Fibroblast of lung (primary cell): ENCODE data around the gene TMEM69. TPM values are rescaled to one million over a fixed set of nuclear protein-coding genes. Genes with fewer than 3 reads are reported as not detected.
"Not testable (repeated sequence)": the region's sequence is repeated elsewhere in the genome, so short reads cannot be mapped to it uniquely, and the experiment has no call there.

Experiments
- DNase-seq, 2 donors: peaks; one replicate each; pipeline versions ENCODE4 v3.0.0 to v3.0.0-alpha.2; 2010; ENCODE audit warnings: low read depth in 2 of 2
- H2AFZ ChIP-seq: 2 replicates; pipeline ENCODE4 v1.5.1; 2012; ENCODE audit warnings: low read length, control low read depth, inconsistent platforms
- H3K27ac ChIP-seq: 2 replicates; pipeline ENCODE4 v1.5.1; 2011; ENCODE audit warnings: low read length, control low read depth; ENCODE audit not compliant: insufficient read depth
- H3K27me3 ChIP-seq: 2 replicates; pipeline ENCODE4 v1.5.1; 2011; ENCODE audit warnings: mild to moderate bottlenecking, low read length; ENCODE audit not compliant: control insufficient read depth, insufficient read depth
- H3K36me3 ChIP-seq: 2 replicates; pipeline ENCODE4 v1.5.1; 2011; ENCODE audit warnings: low read length; ENCODE audit not compliant: control insufficient read depth, insufficient read depth
- H3K4me1 ChIP-seq: 2 replicates; pipeline ENCODE4 v1.5.1; 2011; ENCODE audit warnings: low read length; ENCODE audit not compliant: control insufficient read depth, insufficient read depth; ENCODE audit errors: extremely low read depth
- H3K4me2 ChIP-seq: 2 replicates; pipeline ENCODE4 v1.5.1; 2011; ENCODE audit warnings: low read length, control low read depth; ENCODE audit not compliant: insufficient read depth; ENCODE audit errors: extremely low read depth
- H3K4me3 ChIP-seq, 4 experiments: fragments of 200-600 bp in 1 of 4; sonication (generic) in 1 of 4; replicated peaks in 1 of 4; 2 replicates each; pipeline ENCODE4 v1.5.1; 2011 to 2016; ENCODE audit warnings: low read length in 4 of 4, low read depth in 3 of 4, mild to moderate bottlenecking in 3 of 4, control low read depth in 2 of 4, inconsistent platforms in 1 of 4, mixed read lengths in 1 of 4; ENCODE audit not compliant: insufficient read depth in 1 of 4; ENCODE audit errors: control extremely low read depth in 1 of 4
- H3K79me2 ChIP-seq: 2 replicates; pipeline ENCODE4 v1.5.1; 2012; ENCODE audit warnings: mild to moderate bottlenecking, low read length, inconsistent platforms; ENCODE audit not compliant: control insufficient read depth, insufficient read depth
- H3K9ac ChIP-seq: 2 replicates; pipeline ENCODE4 v1.5.1; 2011; ENCODE audit warnings: mild to moderate bottlenecking, low read length, control low read depth; ENCODE audit not compliant: insufficient read depth
- H3K9me3 ChIP-seq: 2 replicates; pipeline ENCODE4 v1.5.1; 2012; ENCODE audit warnings: low read depth, low read length; ENCODE audit not compliant: control insufficient read depth, insufficient read depth
- H4K20me1 ChIP-seq: 2 replicates; pipeline ENCODE4 v1.5.1; 2011; ENCODE audit warnings: low read length; ENCODE audit not compliant: control insufficient read depth, insufficient read depth; ENCODE audit errors: extremely low read depth
- CTCF ChIP-seq, 2 donors: IDR thresholded peaks in 1 of 2; conservative IDR thresholded peaks in 1 of 2; 1 replicate in 1 of 2; 2 replicates in 1 of 2; pipeline ENCODE4 v1.5.1; 2011 to 2012; ENCODE audit warnings: low read length in 2 of 2, control low read depth in 1 of 2, inconsistent platforms in 1 of 2, low read depth in 1 of 2, mild to moderate bottlenecking in 1 of 2
- EZH2 ChIP-seq: IDR thresholded peaks from 2 replicates; pipeline ENCODE4 v1.5.1; 2012; ENCODE audit warnings: low read length, control low read depth, mild to moderate bottlenecking; ENCODE audit errors: missing control alignments
- polyA plus RNA-seq, 2 donors: library from polyadenylated mRNA; depleted of rRNA in 1 of 2; stranded (reverse) in 1 of 2; unstranded in 1 of 2; fragments of >200 nt; gene quantifications; 2 replicates each; pipeline ENCODE4 v1.2.1, GENCODE V29; 2011 to 2012; ENCODE audit warnings: missing spikeins in 1 of 2
- total RNA-seq: library from RNA; depleted of rRNA; stranded (reverse); fragments of >200 nt; gene quantifications from 2 replicates; pipeline ENCODE4 v1.2.1, GENCODE V29; 2014

Gene TMEM69
- total and polyA plus RNA-seq, 2 donors (not counting 1 experiment from before 2014, with no cell fraction given) = 10.2 to 54.3 TPM

GRCh38 chr1:45674478-45674877, 13.5 kb upstream of the TMEM69 start:
- H4K20me1 ChIP-seq = peaks cover 6% of the 10 kb centered on the region

GRCh38 chr1:45676553-45676952, 11.4 kb upstream of the TMEM69 start:
- not testable (repeated sequence) for H3K9ac ChIP-seq, H3K27me3 ChIP-seq, H3K4me1 ChIP-seq, H3K27ac ChIP-seq, H3K4me2 ChIP-seq, H2AFZ ChIP-seq, H3K9me3 ChIP-seq, H4K20me1 ChIP-seq, H3K4me3 ChIP-seq, DNase-seq, H3K36me3 ChIP-seq
- peaks cover 92% of the 10 kb centered on the region for H3K79me2 ChIP-seq

More at GRCh38 chr1:45674478-45674877, 13.5 kb upstream of the TMEM69 start:
- Histone ChIP-seq H3K4me2 (no peak overlapping the region), H3K27ac (no peak overlapping the region), H3K36me3 (peaks cover 1% of the 10 kb centered on the region), H3K9me3 (no peaks in the 10 kb centered on the region), H3K9ac (no peak overlapping the region), H3K27me3 (no peaks in the 10 kb centered on the region), H3K4me1 (peaks cover 11% of the 10 kb centered on the region), H3K79me2 (peaks cover 86% of the 10 kb centered on the region), H3K4me3 (no peak overlapping the region), H2AFZ (no peak overlapping the region)
- DNase-seq = no peak
- TF ChIP-seq EZH2 = no peak
- no peak for TF ChIP-seq CTCF (conservative IDR thresholded peaks at IDR 0.05 in 1 of 2, IDR thresholded peaks at IDR 0.05 in 1 of 2; ENCODE audit: low read depth in 1 of 2, low read length in 2 of 2)

- Histone ChIP-seq H3K9ac (no peak overlapping the region), H3K4me1 (peaks cover 6% of the 10 kb centered on the region), H3K4me3 (no peak overlapping the region), H3K27ac (no peak overlapping the region), H3K27me3 (no peaks in the 10 kb centered on the region), H3K36me3 (peaks cover 1% of the 10 kb centered on the region), H3K9me3 (no peaks in the 10 kb centered on the region), H2AFZ (no peak overlapping the region), H3K4me2 (no peak overlapping the region), H3K79me2 (peaks cover 93% of the 10 kb centered on the region), H4K20me1 (peaks cover 6% of the 10 kb centered on the region)
- no peak for DNase-seq
- no peak for TF ChIP-seq CTCF (conservative IDR thresholded peaks at IDR 0.05 in 1 of 2, IDR thresholded peaks at IDR 0.05 in 1 of 2; ENCODE audit: low read depth in 1 of 2, low read length in 2 of 2)
- no peak for TF ChIP-seq EZH2
Observed at GRCh38 chr1:45677751-45678245, 10.2 kb upstream of the TMEM69 start.
